Epithelial cell of esophagus (primary cell): Measurements from ENCODE around the gene PISD.

Experiments
- DNase-seq: peaks from one replicate; pipeline ENCODE4 v3.0.0; 2010; ENCODE audit warnings: low read depth
- H3K4me3 ChIP-seq: 2 replicates; pipeline ENCODE4 v1.5.1; 2011; ENCODE audit warnings: mild to moderate bottlenecking, low read length, control low read depth
- TF ChIP-seq, protein P1 (sequence below): IDR thresholded peaks from 2 replicates; pipeline ENCODE4 v1.5.1; 2011; ENCODE audit warnings: low read depth, mild to moderate bottlenecking, low read length, control low read depth, inconsistent platforms; ENCODE audit not compliant: insufficient read depth; ENCODE audit errors: missing control alignments

PISD gene

DNA sequence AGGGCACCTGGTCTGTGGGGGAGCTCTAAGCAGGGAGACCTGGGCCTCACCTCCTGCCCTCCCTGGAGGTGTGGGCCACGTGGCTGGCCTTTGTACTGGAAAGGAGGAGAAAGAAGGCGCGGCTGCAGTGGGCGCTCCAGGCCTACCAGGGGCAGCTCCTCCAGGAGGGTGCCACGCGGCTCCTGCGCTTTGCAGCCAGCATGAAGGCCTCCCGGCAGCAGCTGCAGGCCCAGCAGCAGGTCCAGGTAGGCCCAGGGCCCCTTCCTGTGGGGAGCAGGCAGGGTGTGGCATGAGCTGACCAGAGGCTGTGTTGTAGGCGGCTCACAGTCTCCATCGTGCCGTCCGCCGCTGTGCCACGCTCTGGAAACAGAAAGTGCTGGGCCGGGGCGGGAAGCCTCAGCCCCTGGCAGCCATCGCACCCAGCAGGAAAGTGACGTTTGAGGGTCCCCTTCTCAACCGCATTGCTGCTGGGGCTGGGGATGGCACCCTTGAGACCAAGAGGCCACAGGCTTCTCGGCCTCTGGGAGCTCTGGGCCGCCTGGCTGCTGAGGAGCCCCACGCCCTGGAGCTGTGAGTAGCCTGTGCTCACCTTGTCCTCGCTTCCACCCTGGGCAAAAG is 48.6 kb downstream of the PISD start:
- no peak for DNase-seq
- H3K4me3 ChIP-seq, result no peak overlapping the region
- TF ChIP-seq, protein P1, sequence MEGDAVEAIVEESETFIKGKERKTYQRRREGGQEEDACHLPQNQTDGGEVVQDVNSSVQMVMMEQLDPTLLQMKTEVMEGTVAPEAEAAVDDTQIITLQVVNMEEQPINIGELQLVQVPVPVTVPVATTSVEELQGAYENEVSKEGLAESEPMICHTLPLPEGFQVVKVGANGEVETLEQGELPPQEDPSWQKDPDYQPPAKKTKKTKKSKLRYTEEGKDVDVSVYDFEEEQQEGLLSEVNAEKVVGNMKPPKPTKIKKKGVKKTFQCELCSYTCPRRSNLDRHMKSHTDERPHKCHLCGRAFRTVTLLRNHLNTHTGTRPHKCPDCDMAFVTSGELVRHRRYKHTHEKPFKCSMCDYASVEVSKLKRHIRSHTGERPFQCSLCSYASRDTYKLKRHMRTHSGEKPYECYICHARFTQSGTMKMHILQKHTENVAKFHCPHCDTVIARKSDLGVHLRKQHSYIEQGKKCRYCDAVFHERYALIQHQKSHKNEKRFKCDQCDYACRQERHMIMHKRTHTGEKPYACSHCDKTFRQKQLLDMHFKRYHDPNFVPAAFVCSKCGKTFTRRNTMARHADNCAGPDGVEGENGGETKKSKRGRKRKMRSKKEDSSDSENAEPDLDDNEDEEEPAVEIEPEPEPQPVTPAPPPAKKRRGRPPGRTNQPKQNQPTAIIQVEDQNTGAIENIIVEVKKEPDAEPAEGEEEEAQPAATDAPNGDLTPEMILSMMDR, result no peak

GRCh38 chr22:31612891-31613285 is 49.1 kb downstream of the PISD start:
- DNase-seq, result no peak
- H3K4me3 ChIP-seq, result no peak overlapping the region
- TF ChIP-seq, protein P1, result no peak

DNA sequence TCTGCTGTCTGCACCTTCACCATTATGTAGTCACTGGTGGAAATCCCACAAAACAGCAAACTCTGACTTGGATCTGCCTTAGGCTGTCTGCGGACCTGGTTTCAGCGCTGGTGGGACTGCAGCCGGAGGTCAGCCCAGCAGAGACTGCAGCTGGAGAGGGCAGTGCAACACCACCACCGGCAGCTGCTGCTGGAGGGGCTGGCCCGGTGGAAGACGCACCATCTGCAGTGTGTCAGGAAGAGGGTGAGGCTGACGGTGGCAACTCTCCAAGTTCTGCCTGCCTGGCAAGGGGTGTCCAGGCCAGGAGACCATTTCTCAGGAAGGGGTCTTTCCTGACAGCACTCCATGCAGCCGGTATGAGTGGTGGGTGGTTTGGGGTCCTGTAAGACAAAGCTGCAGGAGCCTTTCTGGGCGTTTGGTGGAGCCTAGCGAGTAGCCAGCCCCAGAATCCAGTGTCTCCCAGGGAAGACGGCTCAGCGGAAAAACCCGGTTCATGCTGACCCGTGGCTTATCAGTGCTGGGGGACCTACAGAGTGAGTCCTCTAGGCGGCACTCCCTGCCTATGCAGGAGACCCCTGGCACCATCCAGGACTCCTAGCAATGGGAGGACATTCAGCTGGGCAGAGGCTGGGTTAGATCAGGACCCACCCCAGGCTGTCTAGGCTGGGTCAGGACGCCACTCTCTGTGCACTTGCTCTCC is 50.8 kb downstream of the PISD start:
- TF ChIP-seq, protein P1, result no peak
- no peak for DNase-seq
- no peak overlapping the region for H3K4me3 ChIP-seq

- H3K4me3 ChIP-seq, result no peak overlapping the region
- no peak for DNase-seq
- TF ChIP-seq, protein P1, result no peak
These were observed 51.4 kb downstream of the PISD start for GRCh38 chr22:31610611-31611010.

DNA sequence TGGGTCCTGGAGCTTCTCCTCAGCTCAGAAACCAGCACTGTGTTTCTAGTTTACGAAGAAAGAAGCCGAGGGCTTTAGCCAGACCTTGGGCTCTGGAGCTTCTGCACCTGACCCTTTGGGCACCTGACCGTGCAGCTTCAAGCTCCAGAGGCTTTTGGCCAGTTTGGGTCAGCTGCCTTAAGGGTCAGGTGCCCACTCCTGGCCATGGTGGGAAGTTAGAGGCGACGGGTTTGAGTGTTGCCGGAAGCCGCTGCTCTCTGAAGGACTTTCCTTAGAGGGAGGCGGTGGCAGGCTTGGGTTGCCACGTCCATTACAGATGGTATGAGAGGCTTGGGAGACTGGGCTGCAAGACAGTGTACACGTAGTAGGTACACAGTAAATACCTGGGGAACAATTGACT is 52.3 kb downstream of the PISD start:
- no peak overlapping the region for H3K4me3 ChIP-seq
- no peak for DNase-seq
- TF ChIP-seq, protein P1, result no peak

GRCh38 chr22:31607696-31608095 is 54.3 kb downstream of the PISD start:
- no peak overlapping the region for H3K4me3 ChIP-seq
- no peak for DNase-seq
- TF ChIP-seq, protein P1, result no peak

DNA sequence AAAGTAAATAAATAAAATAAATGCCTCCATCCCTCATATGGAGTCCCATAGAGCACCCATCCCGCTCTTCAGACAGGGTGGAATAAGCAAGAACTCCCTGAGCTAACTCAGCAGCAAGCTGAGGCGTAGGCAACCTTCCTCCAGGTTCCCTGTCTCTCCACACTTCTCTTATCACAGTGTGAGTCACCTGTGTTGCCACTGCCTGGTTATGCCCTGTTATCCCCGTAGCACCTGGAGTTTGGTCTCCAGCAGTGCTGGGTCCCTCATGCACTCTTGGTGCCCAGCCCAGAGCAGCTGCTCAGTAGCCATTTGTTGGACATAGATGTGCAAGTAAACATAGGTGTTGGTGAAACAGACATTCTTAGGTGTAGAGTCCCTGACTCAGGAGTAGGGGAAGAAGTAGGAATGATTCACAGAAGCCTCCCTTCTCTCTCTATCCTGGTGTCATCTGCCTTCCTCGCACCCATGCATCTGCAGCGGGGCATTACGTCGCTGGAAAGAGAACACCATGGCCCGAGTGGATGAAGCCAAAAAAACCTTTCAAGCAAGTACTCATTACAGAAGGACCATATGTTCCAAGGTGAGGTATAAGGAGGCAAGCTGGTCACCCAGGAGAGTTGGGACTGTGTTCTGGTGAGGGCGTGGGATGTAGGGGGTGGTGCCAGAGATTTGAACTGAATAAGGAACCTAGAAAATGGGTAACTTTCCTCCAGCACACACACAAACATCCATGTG is 56.0 kb downstream of the PISD start:
- TF ChIP-seq, protein P1, result no peak
- H3K4me3 ChIP-seq, result no peak overlapping the region
- peak; percentile 26 for DNase-seq
